GM11168 (cell line): ENCODE results near the gene DCAF7.

ENCODE experiments used
- in situ Hi-C: fragments of 300-500 bp; cut with MboI; formaldehyde crosslinking; loops from one replicate; pipeline ENCODE4 v1.12.0; 2022; ENCODE audit warnings: low sequenced_read_pairs; ENCODE audit not compliant: unreplicated experiment

Gene DCAF7

DNA sequence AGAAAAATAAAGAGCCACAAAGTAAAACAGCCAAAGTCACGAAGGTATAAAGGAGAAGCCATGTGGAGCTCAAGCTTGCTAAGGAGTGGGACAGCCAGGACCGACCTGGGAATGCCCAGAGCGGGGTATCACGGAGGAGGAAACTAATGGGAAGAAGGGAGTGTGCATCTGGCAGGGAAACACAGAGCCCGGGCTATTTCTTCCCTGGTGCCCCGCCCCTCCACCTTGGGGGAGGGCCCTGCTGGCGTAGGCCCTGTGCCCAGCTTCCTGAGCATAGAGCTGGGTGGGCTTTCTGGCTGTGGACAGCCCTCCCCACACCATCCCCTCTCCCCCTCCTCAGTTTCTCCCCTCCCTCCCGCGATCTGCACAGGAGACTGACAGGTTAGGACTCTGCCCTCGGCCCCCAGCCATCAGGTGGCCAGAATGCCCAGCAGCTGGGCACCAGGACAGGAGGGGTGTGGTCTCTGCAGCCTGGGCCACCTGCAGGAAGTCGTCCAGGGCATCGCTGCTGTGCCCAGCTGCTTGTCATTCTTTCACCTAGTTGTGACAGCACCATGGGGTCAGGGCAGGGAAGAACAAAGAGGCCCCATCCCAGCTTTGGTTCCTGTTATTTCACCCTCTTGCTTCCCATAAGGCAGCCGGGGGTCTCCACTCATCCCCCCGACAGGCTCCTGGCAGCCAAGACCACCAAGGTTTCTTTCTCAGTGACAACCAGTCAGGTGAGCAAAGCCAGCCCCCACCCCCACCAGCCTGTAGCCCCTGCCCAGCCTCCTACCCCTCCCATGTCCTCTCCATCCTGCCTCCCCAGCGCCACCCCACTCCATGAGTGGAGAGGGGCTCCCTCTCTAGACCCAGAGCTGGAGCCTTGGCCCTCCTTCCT is 7.1 kb upstream of the DCAF7 start:
- in situ Hi-C loops = no loop called here

DNA sequence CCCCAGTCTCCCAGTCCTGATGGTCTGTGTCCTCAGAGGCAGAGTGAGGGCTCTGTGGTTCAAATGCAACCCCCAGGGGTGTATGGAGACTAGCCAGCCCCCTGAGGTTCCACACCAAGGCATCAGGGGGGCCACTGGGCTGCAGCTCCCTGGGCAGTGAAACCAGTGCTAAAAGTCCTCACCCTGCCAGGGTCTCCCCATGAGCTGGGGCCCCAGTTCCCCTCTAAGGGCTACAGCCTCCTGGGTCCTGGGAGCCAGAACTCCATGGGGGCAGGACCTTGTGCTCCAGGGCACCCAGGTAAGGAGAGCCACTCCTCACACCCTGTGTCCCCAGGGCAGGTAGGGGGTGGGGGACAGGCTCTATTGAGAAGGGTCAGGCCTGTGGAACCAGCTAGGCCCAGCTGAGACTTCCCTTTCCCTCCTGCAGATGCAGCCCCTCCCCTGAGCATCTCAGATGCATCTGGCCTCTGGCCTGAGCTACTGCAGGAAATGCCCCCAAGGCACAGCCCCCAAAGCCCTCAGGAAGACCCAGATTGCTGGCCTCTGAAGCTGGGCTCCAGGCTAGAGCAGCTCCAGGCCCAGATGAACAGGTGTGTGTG is 6.4 kb upstream of the DCAF7 start:
- in situ Hi-C loops = no loop called here

DNA sequence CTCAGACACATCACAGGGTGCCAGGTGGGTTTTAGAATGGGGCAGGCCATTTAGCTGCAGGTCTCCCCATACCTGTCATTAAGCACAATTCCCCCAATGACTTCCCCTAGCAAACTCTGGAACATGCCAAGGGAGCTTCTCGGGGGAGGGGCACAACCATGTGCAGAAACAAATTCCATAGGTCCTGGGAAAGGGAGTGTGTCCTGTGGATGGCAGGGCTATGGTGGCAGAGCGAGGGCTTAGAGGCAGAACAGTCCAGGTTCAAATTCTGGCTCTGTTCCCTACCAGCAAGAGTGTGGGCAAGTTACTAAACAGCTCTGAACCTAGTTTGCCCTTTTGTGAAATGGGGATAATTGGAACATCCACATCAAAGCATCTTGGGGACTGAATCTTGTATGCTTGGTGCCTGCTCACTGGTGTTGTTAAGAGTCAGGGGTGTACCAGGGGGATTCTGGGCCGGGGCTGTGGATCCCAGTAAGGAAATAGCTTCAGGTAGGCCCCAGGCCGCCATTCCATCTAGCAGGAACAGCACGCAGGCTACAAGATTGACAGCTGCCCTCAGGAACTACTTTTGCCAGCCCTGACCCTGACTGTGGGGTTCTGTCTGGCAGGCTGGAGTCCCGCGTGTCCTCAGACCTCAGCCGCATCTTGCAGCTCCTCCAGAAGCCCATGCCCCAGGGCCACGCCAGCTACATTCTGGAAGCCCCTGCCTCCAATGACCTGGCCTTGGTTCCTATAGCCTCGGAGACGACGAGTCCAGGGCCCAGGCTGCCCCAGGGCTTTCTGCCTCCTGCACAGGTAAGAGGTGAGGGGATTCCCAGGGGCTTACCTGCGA is 5.6 kb upstream of the DCAF7 start:
- in situ Hi-C loops = no loop called here

DNA sequence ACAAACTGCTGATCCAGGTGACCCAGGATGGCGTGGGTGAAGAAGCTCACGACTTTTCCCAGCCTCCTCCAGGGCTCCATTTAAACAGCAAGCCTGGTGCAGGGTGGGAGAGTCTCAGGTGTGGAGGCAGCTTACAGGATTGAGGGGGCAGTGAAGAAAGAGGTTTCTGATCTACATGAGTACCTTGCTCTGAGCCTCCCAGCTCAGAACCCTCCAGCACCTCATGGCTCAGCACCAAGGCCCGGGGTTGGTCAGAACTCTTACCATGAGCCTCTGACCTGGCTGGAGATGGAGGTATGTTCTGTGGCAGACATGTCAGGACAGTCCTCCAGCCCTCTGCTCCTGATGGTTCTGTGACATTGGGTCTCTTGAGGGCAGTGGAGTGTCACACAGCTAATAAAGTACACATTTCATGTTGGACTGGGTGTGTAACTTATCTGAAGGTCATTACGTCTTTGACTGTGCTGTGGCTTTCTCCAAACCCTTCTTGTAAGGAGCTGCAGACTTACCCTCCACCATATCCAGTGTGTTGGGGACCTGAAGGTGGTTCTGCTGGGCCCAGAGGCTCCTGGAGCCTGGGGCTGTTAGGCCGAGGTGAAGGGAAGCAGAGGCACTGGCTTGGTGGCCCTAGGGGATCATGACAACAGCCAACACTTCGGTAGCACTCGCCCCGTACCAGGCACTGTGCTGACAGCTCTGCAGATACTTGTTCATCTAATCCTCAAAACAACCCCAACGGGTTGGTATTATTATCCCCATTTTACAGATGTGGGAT is 3.8 kb upstream of the DCAF7 start:
- in situ Hi-C loops = no loop called here

DNA sequence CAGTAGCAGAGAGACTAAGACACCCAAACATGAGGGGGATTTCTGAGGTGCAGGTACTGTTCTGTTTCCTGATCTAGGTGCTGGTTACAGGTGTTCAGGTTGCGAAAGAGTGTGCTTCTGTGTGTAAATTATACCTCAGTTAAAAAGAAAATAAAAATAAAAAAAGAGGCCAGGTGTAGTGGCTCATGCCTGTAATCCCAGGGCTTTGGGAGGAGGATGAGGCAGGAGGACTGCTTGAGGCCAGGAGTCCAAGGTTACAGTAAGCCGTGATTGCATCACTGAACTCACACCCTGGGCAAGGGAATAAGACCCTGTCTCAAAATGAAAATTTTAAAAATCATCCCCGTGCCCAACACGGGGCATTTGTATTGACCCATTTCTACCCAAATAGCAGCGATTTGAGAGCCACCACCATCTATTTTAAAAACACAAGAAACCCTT is 3.2 kb upstream of the DCAF7 start:
- in situ Hi-C loops = no loop called here

DNA sequence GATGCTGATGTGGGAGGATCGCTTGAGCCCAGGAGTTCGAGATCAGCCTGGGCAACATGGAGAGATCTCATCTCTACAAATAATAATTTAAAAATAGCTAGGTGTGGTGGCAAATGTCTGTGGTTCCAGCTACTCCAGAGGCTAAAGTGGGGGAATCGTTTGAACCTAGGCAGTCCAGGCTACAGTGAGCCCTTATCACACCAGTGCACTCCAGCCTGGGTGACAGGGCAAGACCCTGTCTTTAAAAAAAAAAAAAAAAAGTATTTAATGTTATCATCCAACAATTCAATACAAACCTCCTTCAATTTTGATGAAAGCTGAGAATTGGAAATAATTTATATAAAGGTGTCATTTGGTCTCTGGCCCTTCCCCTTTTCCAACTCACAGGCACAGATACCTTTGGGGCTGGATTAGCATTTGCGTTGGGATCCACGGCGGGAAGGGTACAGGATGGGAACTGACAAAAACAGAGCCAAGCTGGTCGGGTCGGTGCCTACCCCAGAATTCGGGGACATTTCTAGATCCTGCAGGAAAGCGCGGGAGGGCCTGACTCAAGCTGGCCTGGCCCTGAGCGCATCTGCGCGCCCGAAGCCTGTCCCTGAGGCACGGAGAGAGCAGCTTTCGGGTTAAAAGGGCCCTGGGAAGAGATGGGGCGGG is 860 bp upstream of the DCAF7 start:
- in situ Hi-C loops = no loop called here

DNA sequence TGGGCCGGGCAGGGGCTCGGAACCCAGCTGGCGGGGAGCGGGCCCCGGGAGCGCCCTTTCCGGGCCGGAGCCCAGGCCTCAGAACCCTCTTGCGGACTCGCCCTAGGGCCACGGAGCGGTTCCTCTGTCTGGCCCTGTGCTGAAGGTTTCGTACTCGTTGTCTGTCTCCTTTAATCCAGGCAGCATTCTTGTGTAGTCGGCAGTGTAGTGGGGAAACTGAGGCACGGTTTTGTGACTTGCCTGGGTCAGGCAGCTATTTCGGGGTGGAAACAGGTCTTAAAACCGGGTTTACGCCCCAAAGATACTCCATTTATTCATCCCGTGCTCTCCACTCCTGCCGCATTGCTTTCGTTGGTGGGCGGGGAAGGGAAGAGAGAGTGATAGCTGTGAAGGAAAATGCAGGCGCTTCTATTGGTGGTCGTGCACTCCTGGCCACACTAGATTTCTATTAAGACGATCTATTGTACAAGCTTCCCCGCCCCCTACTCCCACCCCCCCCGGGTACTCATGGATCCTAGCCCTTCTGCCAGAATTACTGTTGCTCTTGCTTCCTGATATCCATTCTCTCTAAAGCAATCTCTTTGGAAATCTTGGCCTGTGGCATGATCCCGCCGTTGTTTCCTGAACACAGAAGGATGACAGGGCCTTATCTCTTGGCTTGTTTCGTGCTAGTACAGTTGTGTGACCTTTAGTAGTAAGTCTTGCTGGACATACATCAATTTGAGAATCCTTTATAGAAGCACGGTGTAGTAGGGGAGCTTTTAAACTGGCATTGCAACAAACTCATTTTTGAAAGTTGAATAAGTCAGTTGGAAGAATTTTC is 751 bp downstream of the DCAF7 start:
- in situ Hi-C loops = no loop called here

DNA sequence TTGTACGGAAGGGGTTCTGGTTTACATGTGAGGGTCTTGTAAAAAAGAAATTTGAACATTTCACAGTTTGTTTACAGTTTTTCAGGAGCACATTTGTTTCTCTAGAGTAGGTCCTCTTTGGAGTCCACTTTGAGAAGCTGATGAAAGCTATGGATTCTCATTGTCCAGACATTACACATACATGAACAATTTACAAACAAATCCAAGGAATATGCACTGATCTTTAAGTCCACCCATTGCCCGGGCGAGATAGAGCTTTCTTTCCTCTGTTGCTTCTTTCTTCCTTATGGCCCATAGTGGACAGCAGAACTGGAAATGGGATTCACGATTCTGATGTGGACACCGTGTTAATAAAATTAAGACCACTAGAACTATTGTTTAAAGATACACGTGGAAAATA is 1.9 kb downstream of the DCAF7 start:
- in situ Hi-C loops = no loop called here

DNA sequence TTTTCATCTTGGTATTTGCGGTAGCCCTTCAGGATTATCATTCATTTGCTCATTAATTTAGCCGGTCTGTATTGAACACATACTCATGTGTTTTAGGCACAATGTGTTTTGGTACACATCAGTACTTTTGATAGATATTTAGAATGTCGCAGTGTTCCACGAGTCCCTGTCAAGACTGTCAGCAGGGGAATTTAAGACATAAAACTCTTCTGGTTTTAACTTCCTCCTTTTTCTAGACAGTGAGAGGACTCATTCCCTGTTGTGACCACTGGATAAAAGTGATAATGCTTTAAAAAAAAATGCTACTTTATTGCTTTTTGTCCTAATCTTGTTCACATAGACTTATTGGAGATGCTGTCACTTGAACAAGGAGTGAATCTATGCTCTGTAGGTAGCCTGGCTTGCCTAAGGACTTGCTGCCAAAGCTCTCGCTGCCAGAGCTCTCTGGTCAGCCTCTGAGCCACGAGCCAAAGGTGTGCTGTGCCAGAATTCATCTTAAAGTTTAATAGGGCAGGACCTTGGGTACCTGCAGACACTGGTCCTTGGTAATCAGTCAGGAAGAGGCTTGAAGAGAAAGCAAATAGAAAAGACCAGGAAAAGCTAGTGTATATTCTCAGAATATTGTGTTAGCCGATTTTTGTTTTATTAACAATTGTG is 5.4 kb downstream of the DCAF7 start:
- in situ Hi-C loops = no loop called here

DNA sequence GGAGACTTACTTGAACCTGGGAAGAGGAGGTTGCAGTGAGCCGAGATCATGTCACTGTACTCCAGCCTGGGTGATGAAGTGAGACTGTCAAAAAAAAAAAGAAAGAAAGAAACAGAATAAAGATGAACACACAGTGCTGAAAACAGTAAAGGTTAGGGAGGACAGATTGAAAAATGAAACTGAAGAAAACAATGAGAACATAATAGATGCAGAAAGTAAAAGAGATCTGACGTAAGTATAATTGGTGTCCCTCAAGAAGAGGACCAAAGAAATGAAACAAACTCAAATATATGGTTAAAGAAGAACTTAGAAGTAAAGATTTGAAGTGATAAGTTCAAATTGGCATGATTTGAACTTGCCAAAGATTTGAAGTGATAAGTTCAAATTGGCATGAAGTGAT is 7.1 kb downstream of the DCAF7 start:
- in situ Hi-C loops = no loop called here

DNA sequence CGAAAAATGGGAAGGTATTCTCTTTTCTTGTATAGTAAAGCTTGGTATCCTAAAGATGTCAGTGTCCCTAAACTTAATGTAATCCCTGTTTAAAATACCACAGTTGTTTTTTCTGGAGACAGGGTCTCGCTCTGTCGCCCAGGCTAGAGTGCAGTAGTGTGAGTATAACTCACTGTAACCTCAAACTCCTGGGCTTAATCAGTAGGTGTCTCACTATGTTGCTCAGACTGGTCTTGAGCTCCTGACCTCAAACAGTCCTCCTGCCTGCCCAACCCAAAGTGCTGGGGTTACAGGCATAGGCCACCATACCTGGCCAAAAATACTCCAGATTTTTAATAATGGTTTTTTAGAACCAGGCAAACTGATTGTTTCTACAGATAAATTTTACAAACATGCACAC is 8.2 kb downstream of the DCAF7 start:
- in situ Hi-C loops = no loop called here

DNA sequence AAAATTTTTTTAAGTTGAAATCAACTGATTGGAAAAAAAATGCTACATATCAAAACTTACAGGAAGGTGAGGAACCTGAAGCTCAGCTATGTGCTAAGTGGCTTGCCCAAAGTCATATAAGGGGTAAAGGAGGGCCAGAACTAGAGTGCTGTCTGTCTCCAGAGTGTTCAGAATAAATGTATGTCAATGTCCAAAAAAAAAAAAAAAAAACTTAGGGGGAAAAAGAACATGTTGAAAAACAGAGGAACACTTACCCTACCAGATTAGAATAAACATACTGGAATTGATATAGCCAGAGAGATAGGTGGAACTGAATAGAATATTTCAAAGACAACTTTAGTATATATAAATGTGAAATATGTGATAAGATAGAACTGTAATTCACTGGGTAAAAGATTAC is 11.5 kb downstream of the DCAF7 start:
- in situ Hi-C loops = no loop called here

DNA sequence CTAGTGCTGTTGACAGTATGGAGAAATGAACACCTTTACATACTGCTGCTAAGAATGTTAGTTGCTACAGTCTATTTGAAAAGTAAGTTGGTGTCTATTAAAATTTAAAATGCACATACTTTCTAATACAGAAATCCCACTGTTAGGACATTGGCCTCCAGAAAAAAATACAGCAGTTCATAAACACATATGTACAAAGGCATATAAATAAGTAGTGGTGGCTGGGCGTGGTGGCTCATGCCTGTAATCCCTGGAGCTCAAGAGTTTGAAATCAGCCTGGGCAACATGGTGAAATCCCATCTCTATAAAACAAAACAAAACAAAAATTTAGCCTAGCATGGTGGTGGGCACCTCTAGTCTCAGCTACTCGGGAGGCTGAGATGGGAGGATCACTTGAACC is 13.1 kb downstream of the DCAF7 start:
- in situ Hi-C loops = no loop called here

DNA sequence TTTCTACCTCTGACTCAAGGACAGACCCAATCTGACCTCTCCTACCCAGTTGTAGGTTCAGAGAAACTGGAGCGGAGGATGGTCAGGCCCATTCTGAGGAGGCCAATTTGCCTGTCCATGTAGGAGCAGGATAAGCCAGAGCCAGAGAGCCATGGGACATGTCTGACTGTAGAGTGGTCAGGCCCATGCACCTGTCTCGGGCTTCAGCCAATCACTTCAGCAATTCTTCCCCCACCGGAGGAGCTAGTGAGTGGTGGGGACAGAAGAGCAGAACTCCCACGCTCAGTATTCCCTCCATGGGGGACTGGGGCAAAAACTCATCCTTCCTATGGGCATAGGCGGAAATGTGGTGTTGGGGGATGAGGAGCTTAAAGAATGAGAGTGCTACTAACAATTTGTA is 14.3 kb downstream of the DCAF7 start:
- in situ Hi-C loops = no loop called here

DNA sequence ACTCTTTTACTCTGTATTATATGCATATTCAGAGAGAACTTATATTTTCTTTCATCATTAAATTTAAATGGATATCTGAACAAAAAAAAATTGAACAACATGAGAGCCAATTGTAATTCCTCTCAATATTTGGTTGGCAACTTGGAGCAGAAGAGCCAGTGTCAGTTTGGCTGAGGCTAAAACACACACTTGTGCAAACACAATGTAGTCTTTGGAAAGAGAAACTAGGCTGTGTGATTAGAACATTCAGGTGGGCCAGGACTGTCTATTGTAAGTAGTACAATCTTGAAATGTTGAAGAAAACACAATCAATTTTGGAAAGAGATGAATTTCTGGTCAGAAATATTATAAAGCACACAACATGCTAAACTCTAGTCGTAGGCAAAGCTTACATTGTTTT is 17.0 kb downstream of the DCAF7 start:
- in situ Hi-C loops = no loop called here

DNA sequence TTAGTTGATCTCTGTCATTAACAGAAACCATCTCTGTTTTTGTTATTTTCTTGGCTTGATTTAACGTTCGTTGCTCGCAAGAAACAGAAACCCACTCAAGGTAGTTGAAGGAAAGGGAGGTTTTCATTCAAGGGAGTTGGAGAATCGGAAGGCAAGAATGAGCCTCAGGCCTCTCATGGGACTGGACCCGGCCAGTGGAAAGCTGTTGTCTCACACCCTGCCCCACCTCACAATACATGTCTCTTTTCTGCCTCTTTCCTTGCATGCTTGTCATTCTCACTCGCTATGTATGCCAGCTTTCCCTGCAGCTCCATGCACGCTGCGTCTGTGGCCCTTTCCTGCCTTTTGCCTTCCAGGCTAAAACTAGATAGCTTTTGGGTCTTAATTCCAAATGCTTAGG is 18.3 kb downstream of the DCAF7 start:
- in situ Hi-C loops = no loop called here

DNA sequence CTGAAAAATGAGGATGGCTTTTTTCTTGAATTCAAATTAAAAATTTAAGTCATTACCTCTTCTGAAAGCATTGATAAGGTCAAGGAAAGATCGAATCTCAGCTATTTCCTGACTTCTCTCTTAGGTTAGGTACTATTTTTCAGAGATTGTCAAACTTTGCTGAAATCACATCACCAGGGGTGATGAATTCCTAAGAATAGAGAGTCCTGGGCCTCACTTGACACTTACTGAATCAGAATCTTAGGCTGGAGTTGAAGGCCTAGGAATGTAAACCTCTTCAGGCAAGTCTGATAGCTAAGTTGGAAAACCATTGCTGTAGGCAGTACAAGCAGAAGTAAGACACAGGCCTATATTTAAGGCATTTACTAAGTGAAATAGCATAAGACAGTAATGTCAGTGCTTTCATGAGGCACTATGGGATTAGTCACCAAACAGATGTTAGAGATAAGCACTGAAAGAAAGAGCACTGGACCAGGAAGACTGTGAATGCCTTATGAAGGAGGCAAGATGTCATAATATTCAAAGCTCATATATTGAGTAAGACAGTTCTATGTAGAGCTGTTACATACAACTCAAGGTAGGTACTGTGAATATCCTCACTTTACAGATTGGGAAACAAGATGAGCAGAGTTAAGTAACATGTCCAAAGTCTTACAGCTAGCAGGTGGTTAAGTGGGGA is 21.5 kb downstream of the DCAF7 start:
- in situ Hi-C loops = no loop called here

DNA sequence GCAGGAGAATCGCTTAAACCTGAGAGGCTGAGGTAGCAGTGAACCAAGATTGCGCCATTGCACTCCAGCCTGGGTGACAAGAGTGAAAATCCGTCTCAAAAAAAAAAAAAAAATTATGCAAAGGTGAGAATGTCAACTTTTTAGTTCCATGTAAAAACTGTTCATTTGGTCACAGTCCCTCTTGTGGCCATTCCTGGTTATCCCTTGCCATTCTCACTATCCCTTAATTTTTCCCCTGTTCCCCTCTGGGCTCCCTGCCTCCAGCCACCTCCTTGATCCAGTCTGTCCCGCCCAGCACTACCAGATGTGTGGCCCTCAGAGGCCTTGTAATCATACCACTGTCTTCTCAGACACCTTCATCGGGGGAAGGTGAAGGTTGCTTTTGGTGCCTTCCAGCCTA is 23.4 kb downstream of the DCAF7 start:
- in situ Hi-C loops = no loop called here
